ENCODE measurements around the gene IL1RN. TPM values are rescaled to one million over a fixed set of nuclear protein-coding genes. Genes with fewer than 3 reads are reported as not detected.

The IL1RN gene
- total RNA-seq, 1 donor from 2014 or later, result not detected

DNA sequence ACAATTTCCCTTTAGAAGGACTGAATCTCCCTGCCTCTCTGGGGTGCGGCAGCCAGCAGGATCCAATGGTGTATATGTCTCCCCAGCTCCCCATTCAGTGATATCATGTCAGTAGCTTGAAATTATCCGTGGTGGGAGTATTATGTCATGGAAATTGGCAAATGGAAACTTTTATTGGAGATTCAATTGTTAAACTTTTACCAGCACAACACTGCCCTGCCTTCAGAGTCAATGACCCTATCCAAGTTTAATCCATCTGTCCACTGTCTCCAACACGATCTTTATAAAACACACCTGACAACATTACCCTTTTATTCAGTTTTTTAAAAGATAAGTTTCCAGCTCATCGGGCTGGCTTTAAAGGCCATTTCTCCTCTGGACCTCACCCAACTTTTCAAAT is 5.0 kb upstream of the IL1RN start:
- DNase-seq (ENCODE audit: low read depth, low spot score), result no peak
- no peaks in the 10 kb centered on the region for H3K4me1 Mint-ChIP-seq
- TF ChIP-seq, protein P1, sequence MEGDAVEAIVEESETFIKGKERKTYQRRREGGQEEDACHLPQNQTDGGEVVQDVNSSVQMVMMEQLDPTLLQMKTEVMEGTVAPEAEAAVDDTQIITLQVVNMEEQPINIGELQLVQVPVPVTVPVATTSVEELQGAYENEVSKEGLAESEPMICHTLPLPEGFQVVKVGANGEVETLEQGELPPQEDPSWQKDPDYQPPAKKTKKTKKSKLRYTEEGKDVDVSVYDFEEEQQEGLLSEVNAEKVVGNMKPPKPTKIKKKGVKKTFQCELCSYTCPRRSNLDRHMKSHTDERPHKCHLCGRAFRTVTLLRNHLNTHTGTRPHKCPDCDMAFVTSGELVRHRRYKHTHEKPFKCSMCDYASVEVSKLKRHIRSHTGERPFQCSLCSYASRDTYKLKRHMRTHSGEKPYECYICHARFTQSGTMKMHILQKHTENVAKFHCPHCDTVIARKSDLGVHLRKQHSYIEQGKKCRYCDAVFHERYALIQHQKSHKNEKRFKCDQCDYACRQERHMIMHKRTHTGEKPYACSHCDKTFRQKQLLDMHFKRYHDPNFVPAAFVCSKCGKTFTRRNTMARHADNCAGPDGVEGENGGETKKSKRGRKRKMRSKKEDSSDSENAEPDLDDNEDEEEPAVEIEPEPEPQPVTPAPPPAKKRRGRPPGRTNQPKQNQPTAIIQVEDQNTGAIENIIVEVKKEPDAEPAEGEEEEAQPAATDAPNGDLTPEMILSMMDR (conservative IDR thresholded peaks at IDR 0.05), result no peak
- peaks cover 36% of the 10 kb centered on the region for H3K27me3 Mint-ChIP-seq (ENCODE audit: low read depth)
- no peak overlapping the region for H3K4me3 Mint-ChIP-seq
- H3K9me3 Mint-ChIP-seq, result no peaks in the 10 kb centered on the region
- no peak overlapping the region for H3K27ac Mint-ChIP-seq (ENCODE audit: unreplicated experiment)
- no peaks in the 10 kb centered on the region for H3K36me3 Mint-ChIP-seq (ENCODE audit: low read depth)

DNA sequence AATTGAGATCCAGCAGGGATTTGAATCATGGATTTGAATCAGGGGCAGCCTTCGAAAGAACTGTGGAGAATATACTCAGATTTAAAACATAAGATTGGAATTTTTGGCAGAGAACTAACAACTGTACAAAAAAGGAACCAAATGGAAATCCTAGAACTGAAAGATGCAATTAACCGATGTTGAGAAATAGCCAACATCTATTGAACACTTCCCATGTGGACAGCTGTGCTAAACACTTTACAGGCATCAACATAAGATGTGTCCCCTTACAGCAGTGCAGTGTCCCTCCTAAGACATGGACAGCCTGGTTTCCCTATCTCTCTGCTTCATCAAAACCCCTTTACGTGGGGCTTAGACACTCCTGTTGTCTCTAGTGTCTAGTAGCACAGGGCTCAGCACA is 3.7 kb upstream of the IL1RN start:
- no peak overlapping the region for H3K27ac Mint-ChIP-seq (ENCODE audit: unreplicated experiment)
- no peaks in the 10 kb centered on the region for H3K4me1 Mint-ChIP-seq
- H3K27me3 Mint-ChIP-seq (ENCODE audit: low read depth), result peaks cover 36% of the 10 kb centered on the region
- H3K36me3 Mint-ChIP-seq (ENCODE audit: low read depth), result no peaks in the 10 kb centered on the region
- no peak overlapping the region for H3K4me3 Mint-ChIP-seq
- H3K9me3 Mint-ChIP-seq, result no peaks in the 10 kb centered on the region
- TF ChIP-seq, protein P1 (conservative IDR thresholded peaks at IDR 0.05), result no peak
- no peak for DNase-seq (ENCODE audit: low read depth, low spot score)

DNA sequence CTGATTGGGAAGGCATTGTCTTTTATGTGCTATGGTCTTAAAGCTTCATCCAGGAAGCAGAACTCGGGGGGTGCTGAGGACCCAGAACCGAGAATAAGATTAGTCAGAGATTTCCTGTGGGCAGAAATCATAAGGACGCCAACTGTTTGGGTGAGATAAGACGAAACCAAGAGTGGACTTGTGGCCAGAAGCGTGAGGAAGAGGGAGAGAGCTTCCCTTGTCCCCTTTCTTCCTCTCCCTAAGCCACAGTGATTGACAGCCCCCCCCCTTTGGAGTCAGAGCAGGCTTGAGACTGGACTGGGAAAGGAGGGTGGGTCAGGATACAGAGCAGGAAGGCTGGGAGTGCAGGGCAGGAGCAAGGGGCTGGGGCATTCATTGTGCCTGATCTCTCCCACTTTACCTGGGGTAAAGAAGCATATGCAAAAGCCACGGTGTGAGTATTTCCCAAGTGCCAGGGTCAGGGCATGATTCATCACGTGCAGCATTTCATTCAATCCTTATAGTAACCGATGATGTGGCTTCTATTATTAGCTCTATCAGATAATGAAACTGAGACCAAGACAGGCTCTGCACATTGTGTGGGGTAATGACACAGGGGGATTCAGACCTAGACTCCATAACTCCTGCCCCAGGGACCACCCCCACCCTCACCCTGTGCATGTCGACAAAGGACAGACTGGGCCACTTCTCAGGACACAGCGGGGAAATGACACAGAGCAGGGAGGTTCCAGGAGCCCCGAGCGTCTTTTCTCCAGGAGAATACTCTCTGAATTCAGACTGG is 3.0 kb upstream of the IL1RN start:
- no peaks in the 10 kb centered on the region for H3K36me3 Mint-ChIP-seq (ENCODE audit: low read depth)

DNA sequence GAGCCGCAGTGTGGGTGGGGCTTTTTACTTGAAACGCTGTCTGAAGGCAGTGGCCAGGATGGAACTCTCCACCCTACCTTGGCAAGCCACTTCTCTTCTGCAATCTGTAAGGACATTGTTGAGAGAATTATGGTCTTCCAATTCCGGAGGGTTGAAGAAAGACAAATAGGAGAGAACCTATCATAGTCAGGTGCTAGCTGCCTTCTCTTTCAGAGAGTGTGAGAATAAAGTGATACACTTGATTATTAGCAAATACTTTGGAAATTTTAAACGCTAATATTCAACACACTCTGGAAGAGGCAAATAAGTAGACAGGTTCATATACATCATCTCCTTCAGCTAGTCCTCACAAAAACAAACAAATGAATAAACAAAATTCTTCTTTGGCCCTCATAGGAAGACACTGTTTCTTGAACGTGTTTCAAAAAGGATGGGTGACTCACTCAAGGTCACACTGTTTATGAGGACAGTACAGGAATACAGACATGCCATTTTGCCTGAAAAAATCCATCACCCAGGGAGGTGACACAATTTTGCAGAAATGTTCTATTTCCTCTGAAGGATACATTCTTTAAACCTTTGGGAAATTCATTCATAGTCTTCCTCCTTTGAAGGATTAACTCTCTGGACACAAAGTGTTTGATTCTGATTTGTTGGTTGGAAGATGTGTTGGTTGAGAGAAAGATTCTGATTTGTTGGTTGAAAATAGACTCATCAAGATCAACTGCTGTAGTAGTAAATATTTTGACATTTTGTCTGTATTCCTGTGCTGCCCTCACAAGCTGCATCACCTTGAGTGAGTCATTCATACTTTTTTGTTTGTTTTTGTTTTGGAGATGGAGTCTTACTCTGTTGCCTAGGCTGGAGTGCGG is 2.2 kb upstream of the IL1RN start:
- Mint-ChIP-seq H3K36me3 (ENCODE audit: low read depth) (no peaks in the 10 kb centered on the region), H3K27me3 (ENCODE audit: low read depth) (peaks cover 32% of the 10 kb centered on the region), H3K9me3 (no peaks in the 10 kb centered on the region), H3K27ac (ENCODE audit: unreplicated experiment) (no peak overlapping the region), H3K4me3 (no peak overlapping the region), H3K4me1 (no peaks in the 10 kb centered on the region)
- TF ChIP-seq, protein P1 (conservative IDR thresholded peaks at IDR 0.05), result no peak
- no peak for DNase-seq (ENCODE audit: low read depth, low spot score)

More for the DNA sequence above, 3.0 kb upstream of the IL1RN start:
- no peak for DNase-seq (ENCODE audit: low read depth, low spot score)
- TF ChIP-seq, protein P1 (conservative IDR thresholded peaks at IDR 0.05), result no peak
- no peak overlapping the region for H3K27ac Mint-ChIP-seq (ENCODE audit: unreplicated experiment)
- no peaks in the 10 kb centered on the region for H3K9me3 Mint-ChIP-seq
- no peaks in the 10 kb centered on the region for H3K4me1 Mint-ChIP-seq
- H3K27me3 Mint-ChIP-seq (ENCODE audit: low read depth), result peaks cover 36% of the 10 kb centered on the region
- no peak overlapping the region for H3K4me3 Mint-ChIP-seq

DNA sequence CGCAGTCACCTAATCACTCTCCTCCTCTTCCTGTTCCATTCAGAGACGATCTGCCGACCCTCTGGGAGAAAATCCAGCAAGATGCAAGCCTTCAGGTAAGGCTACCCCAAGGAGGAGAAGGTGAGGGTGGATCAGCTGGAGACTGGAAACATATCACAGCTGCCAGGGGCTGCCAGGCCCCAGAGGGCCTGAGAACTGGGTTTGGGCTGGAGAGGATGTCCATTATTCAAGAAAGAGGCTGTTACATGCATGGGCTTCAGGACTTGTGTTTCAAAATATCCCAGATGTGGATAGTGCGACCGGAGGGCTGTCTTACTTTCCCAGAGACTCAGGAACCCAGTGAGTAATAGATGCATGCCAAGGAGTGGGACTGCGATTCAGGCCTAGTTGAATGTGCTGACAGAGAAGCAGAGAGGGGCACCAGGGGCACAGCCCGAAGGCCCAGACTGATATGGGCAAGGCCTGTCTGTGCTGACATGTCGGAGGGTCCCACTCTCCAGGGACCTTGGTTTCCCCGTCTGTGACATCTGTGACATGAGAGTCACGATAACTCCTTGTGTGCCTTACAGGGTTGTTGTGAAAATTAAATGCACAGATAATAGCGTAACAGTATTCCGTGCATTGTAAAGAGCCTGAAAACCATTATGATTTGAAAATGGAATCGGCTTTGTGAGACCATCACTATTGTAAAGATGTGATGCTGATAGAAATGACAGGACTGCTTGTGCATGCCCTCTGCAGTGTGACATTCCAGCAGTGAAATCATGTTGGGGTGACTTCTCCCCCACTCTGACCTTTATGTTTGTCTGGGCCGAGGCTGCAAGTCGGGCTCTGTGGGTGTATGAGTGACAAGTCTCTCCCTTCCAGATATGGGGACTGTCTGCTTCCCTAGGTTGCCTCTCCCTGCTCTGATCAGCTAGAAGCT is 510 bp downstream of the IL1RN start:
- Mint-ChIP-seq H3K4me3 (no peak overlapping the region), H3K9me3 (no peaks in the 10 kb centered on the region), H3K4me1 (no peaks in the 10 kb centered on the region), H3K27me3 (ENCODE audit: low read depth) (peaks cover 9% of the 10 kb centered on the region), H3K36me3 (ENCODE audit: low read depth) (no peaks in the 10 kb centered on the region), H3K27ac (ENCODE audit: unreplicated experiment) (no peak overlapping the region)
- TF ChIP-seq, protein P1 (conservative IDR thresholded peaks at IDR 0.05), result no peak
- no peak for DNase-seq (ENCODE audit: low read depth, low spot score)
